AG20443 (cell line): ENCODE results near the gene NAA60.
"Not testable (repeated sequence)": the region's sequence is repeated elsewhere in the genome, so short reads cannot be mapped to it uniquely, and the experiment has no call there.

ENCODE experiments used
- DNase-seq: peaks from one replicate; pipeline ENCODE4 v3.0.0; 2012; ENCODE audit warnings: low spot score, mixed read lengths

Gene NAA60

GRCh38 chr16:3461151-3461550 is 17.7 kb downstream of the NAA60 start:
- no peak for DNase-seq

- no peak for DNase-seq
Measured at GRCh38 chr16:3465301-3465700, 21.8 kb downstream of the NAA60 start.

DNA sequence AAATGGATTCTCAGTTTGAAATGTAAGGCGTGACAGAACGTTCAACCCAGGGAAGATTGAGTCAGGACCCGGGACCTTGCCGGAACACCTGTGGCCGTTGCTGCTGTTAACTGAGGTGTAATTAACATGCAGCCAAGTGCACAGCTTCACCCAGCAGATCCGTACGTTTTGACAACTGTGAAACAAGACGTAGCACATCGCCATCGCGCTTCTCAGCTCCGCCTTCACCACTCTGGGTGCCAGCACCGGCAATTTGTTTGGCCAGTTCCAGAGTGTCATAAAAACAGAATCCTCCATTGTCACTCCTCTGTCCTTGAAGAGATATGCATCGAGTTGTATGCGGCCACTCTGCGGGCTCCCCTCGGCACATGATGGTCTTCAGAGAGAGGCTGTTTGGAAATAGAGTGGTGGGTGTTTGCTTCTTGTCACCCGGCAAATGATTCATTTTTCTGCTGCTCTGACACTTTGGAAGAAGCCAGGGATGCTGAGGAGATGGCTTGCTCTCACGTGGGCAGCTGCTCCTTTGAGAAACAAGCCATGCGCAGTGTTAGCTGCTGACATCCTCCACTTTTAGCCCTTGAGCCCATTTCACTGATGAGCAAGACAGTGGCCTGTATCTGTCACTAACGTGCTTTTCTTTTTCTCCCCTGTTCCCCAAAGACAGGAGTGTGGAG is 22.6 kb downstream of the NAA60 start:
- DNase-seq: no peak

GRCh38 chr16:3467182-3467581 is 23.7 kb downstream of the NAA60 start:
- DNase-seq: no peak

DNA sequence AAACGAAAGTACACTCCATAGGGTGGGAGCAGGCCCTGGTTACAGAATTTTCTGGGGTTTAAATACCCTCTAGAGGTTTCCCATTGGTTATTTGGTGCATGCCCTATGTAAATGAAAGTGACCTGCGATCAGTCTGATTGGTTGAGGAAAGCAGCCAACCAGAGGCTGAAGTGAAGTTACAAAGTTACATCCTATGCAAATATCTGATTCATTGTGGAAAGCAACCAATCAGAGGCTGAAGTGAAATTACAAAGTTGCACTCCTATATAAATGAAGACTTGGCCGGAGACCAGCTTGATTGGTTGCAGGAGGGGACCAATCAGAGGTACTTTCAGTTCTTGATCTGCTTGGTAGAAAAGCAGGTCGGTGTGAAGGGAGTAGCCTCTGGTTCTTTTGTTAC is 24.4 kb downstream of the NAA60 start:
- no peak for DNase-seq

- DNase-seq: no peak
Measured at GRCh38 chr16:3468501-3468900, 25.0 kb downstream of the NAA60 start.

DNA sequence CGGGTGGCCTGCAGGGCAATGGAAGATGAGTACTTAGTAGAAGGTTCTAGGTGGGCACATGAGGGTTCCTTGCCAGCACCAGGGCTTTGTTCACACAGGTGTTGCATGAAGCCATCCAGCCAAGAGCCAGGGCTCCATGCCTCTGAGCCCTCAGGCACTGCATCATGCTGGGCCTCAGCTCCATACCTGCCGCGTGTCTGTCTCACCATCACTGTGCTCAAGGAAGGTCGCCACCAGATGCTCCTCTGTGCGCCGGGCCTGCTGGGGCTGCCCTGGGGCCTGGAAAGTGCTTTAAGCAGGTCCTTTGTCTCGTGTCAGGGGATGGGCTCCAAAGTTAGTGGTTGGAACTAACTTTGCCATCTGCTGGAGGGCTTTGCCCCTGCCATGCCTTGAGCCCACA is 26.3 kb downstream of the NAA60 start:
- no peak for DNase-seq

GRCh38 chr16:3470723-3471122 is 27.2 kb downstream of the NAA60 start:
- DNase-seq: no peak

DNA sequence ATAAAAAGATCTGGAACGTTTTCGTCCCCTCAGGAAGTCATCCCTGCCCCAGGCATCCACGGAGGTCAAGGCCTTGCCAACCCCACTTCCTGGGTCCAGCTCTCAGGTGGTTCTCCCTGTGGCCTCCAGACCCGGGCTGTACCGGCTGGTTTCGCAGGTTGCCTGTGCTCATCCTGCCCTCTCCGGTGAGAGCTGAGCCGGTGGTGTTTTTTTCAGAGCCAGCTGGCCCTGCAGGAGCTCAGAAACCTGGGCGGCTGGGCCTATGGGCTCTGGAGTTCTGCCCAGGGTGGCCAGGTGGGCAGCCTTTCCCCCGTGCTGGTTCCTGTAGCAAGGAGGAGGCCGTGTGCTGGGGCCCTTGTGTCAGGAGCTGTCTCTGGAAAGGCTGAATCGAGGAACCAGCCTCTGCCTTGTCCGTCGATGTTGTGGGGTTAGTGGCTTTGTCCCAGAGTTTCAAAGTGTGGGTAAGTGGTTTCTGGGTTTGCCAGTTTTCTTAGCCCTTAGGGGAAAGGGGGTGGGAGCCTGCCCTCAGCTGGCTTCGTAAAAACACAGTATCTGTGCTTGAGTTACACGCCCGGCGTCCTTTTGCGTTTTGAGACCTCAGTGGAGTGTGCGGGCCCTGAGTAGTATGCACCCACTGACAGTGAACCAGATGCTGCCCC is 28.2 kb downstream of the NAA60 start:
- DNase-seq: no peak

GRCh38 chr16:3472878-3473595 is 29.6 kb downstream of the NAA60 start:
- no peak for DNase-seq

DNA sequence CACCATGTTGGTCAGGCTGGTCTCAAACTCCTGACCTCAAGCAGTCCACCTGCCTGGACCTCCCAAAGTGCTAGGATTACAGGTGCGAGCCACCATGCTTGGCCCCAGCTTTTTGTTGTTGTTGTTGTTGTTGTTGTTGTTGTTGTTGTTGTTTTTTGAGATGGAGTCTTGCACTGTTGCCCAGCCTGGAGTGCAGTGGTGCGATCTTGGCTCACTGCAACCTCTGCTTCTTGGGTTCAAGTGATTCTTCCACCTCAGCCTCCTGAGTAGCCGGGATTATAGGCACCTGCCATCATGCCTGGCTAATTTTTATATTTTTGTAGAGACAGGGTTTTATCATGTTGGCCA is 30.1 kb downstream of the NAA60 start:
- not testable (repeated sequence) for DNase-seq

GRCh38 chr16:3474136-3474779 is 30.8 kb downstream of the NAA60 start:
- no peak for DNase-seq

DNA sequence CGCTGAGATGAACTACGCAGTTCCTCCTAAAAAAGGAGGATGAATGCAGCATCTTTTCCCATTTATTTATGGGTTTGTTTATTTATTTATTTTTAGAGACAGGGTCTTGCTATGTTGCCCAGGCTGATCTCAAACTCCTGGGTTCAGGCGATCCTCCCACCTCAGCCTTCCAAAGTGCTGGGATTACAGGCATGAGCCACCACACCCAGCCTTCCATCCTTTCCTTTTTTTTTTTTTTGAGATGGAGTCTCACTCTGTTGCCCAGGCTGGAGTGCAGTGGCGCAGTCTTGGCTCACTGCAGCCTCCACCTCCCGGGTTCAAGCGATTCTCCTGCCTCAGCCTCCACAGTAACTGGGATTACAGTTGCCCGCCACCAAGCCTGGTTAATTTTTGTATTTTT is 31.4 kb downstream of the NAA60 start:
- not testable (repeated sequence) for DNase-seq

DNA sequence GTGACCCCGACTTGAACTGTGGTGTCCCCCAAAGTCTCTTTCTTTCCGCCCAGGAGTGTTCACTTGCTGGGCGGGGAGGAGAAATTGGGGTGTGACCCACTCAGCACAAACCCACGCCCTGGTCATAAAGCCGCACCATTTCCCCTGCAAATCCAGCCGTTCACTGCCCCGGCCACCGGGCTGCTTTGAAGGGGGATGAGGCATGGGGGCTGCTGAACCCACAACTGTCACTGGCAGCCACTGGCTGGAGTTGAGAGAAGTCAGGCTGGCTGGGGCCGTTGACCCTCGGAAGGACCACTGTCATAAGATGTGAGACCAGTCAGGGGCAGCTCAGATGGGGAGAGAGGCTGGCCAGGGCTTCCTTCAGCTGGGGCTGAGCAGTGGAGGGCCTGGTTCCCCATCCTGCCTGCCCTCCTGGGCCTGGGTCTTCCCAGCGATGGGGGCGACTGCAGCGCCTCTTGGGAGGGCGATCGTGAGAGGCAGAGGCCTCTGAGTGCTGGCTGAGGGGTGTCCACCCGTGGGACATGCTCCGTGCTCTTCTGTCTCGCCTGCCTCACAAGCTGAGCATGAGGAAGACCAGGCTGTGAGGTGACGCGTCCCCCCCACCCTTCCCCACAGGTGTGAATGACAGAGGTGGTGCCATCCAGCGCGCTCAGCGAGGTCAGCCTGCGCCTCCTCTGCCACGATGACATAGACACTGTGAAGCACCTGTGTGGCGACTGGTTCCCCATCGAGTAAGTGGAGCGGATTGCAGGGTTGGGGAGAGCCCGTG is 32.3 kb downstream of the NAA60 start:
- DNase-seq: no peak

DNA sequence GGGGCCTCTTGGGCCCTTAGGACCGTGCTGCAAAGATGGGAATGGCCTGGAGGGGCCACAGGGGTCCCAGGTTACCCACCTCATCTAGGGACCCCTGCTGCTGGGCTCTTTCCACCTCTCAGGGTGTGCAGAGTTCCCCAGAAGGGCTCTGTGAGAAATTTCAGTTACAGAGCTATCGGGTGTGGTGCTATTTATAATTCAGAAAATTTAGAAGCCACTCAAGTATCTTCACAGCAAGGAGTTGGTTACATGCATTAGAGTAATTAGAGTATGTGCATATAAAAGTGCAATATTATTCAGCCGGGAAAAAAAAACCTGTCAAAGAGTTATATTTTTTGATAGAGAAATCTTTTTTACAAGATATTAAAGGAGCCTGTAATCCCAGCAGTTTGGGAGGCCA is 32.9 kb downstream of the NAA60 start:
- no peak for DNase-seq

GRCh38 chr16:3478242-3478925 is 34.9 kb downstream of the NAA60 start:
- no peak for DNase-seq

DNA sequence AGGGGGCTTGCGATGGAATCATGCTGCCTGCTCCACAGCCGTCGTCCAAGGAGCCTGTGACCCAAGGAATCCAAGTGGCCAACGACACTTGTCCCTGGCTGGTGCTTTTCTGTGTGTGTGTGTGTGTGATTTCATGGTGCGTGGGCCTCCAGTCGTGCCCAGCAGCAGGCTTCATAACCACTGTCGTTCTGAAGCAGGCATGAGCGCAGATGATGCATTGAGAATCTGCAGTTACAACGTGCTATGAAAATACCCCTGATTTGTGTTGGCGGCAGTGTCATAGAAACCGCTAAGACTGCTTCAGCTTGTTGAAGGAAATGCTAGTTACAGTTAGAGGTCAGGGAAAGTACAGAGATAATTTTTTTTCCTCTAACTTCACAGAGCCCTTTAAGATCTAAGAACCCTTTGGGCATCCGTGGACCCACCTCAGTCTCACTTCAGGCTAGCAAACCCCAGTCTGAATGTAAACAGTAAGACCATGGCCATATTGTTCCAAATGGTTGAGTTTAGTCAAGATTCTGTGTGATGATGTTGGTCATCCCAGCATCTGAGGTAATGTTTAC is 36.3 kb downstream of the NAA60 start:
- DNase-seq: no peak

DNA sequence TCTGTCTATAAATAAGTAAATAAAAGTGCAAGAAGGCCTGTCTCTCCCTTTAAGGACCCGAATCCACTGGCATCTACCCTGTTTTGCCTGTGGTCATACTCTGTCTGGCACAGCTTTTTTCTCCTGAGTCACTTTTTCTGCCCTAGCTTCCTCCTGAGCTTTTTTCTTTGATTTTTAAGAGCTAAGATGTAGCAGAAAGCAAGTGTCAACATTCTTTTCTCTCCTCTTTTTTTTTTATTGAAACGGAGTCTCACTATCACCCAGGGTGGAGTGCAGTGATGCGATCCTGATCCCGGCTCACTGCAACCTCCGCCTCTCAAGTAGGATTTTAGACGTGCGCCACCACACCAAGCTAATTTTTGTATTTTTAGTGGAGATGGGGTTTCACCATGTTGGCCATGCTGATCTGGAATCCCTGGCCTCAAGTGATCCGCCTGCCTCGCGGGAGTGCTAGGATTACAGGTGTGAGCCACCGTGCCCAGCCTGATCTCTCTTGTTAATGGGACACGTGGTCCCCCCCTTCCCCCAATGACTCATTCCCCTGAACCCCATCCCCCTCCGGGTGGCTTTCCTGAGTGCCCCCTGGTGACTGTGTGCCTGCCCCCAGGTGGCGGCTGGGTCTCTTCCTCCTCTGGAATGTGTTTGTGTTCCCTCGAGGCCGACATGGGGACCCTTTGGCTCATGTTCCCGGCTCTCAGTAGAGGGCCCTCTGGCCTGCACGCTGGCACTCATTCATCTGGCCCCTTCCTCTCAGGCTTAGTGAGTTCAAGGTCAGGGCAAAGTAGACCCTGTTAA is 37.6 kb downstream of the NAA60 start:
- DNase-seq: no peak

DNA sequence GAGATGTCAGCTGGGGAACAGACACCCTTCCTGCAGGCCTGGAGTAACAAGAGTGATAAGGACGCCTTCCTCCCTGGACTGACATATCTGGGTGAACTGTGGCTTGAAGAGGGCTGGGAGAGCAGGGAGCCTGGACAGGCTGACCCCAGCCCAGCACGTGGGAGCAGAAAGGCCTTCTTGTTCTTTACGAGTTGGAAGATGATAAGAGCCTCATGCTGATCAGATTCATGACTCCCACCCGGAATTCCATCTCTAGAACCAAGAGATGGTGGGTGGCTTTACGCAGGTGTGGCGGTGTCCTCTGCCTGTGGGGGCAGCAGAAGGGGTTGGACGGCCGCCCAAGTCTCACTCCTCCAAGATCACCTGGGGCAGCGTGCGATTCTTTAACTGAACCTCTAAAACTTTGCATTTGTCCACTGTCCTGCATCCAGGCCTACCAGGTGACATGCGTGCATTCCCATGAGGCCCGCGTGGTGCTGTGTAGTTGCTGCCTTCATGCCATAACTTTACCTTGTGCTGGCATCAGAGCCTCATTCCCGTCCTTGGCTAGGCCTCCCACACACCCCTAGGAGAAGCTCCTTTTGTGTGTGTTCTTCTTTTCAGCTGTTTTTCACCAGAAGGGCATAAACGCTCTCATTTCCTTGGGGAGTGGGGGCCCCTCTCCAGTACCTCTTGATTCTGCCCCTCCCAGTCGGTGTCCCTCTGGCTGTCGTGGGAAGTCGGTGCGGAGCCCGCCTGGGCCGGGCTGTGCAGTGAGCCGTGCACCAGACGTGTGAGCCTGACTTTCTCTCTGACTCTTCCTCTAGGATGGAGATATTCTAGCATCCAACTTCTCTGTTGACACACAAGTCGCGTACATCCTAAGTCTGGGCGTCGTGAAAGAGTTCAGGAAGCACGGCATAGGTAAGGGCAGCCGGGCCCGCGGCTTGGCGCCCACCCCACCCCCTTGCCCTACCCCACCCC is 38.5 kb downstream of the NAA60 start:
- DNase-seq: no peak
